Stimulated activated memory B cell treated with anti-CD40 and anti-IgM and Interleukin-4, amounts not matched to agents 10 μg/mL and 1 μg/mL and 100 μg/mL, for 72 hours (primary cell): ENCODE measurements around the gene DEGS1.

Experiments
- ATAC-seq: fragments of 150-1000 bp; cut with Tn5 transposase; 2 replicates; pipeline ENCODE4 v1.10.0; 2021
- H3K27ac Mint-ChIP-seq: one replicate; pipeline ENCODE4 v1.8.0; 2022; ENCODE audit warnings: mild to moderate bottlenecking, mixed read lengths
- H3K27me3 Mint-ChIP-seq: one replicate; pipeline ENCODE4 v1.8.0; 2022; ENCODE audit warnings: mixed read lengths
- H3K36me3 Mint-ChIP-seq: one replicate; pipeline ENCODE4 v1.8.0; 2022; ENCODE audit warnings: mixed read lengths
- H3K4me1 Mint-ChIP-seq: one replicate; pipeline ENCODE4 v1.8.0; 2022; ENCODE audit warnings: mixed read lengths
- H3K4me3 Mint-ChIP-seq: one replicate; pipeline ENCODE4 v1.8.0; 2022; ENCODE audit warnings: mild to moderate bottlenecking, moderate library complexity, mixed read lengths
- H3K9me3 Mint-ChIP-seq: one replicate; pipeline ENCODE4 v1.8.0; 2022; ENCODE audit warnings: mixed read lengths

DEGS1 gene

GRCh38 chr1:224182866-224183590 lies at the start of gene DEGS1:
TSS of gene DEGS1 (plus strand) at chr1:224183240. CDS start at chr1:224183337, 97 bp downstream.
- H3K4me1 Mint-ChIP-seq = peaks cover 53% of the 10 kb centered on the region
- H3K27me3 Mint-ChIP-seq = no peaks in the 10 kb centered on the region
- H3K27ac Mint-ChIP-seq = peak within 1 kb of the TSS; percentile 96
- H3K4me3 Mint-ChIP-seq = peak within 1 kb of the TSS; percentile 94
- ATAC-seq = peak; percentile 91
- no peaks in the 10 kb centered on the region for H3K9me3 Mint-ChIP-seq
- H3K36me3 Mint-ChIP-seq = peaks cover 12% of the 10 kb centered on the region

- Mint-ChIP-seq H3K36me3 (peaks cover 42% of the 10 kb centered on the region), H3K9me3 (no peaks in the 10 kb centered on the region), H3K4me1 (peaks cover 8% of the 10 kb centered on the region), H3K4me3 (no peak overlapping the region), H3K27ac (no peak overlapping the region), H3K27me3 (no peaks in the 10 kb centered on the region)
- no peak for ATAC-seq
Observed at GRCh38 chr1:224133741-224134299, 49.2 kb upstream of the DEGS1 start.

GRCh38 chr1:224137518-224137917 lies 45.5 kb upstream of the DEGS1 start:
- H3K27me3 Mint-ChIP-seq = no peaks in the 10 kb centered on the region
- H3K9me3 Mint-ChIP-seq = no peaks in the 10 kb centered on the region
- H3K4me1 Mint-ChIP-seq = peaks cover 8% of the 10 kb centered on the region
- peak; percentile 47 for ATAC-seq
- H3K27ac Mint-ChIP-seq = peak overlapping the region; percentile 52
- H3K4me3 Mint-ChIP-seq = no peak overlapping the region
- peaks cover 19% of the 10 kb centered on the region for H3K36me3 Mint-ChIP-seq

- Mint-ChIP-seq H3K27ac (no peak overlapping the region), H3K36me3 (peaks cover 20% of the 10 kb centered on the region), H3K4me3 (no peak overlapping the region), H3K4me1 (peaks cover 8% of the 10 kb centered on the region), H3K9me3 (no peaks in the 10 kb centered on the region), H3K27me3 (no peaks in the 10 kb centered on the region)
- no peak for ATAC-seq
Observed at GRCh38 chr1:224138198-224138597, 44.8 kb upstream of the DEGS1 start.

GRCh38 chr1:224141693-224142092 lies 41.3 kb upstream of the DEGS1 start:
- Mint-ChIP-seq H3K9me3 (no peaks in the 10 kb centered on the region), H3K4me3 (no peak overlapping the region), H3K27me3 (no peaks in the 10 kb centered on the region), H3K36me3 (peaks cover 22% of the 10 kb centered on the region), H3K27ac (no peak overlapping the region), H3K4me1 (peaks cover 16% of the 10 kb centered on the region)
- ATAC-seq = no peak

GRCh38 chr1:224149709-224150108 lies 33.3 kb upstream of the DEGS1 start:
- H3K27me3 Mint-ChIP-seq = no peaks in the 10 kb centered on the region
- no peaks in the 10 kb centered on the region for H3K9me3 Mint-ChIP-seq
- peaks cover 32% of the 10 kb centered on the region for H3K36me3 Mint-ChIP-seq
- H3K4me3 Mint-ChIP-seq = no peak overlapping the region
- H3K4me1 Mint-ChIP-seq = peaks cover 1% of the 10 kb centered on the region
- no peak for ATAC-seq
- H3K27ac Mint-ChIP-seq = no peak overlapping the region

- H3K36me3 Mint-ChIP-seq = peaks cover 38% of the 10 kb centered on the region
- H3K27me3 Mint-ChIP-seq = no peaks in the 10 kb centered on the region
- peak overlapping the region; percentile 2 for H3K27ac Mint-ChIP-seq
- no peaks in the 10 kb centered on the region for H3K9me3 Mint-ChIP-seq
- no peaks in the 10 kb centered on the region for H3K4me1 Mint-ChIP-seq
- no peak overlapping the region for H3K4me3 Mint-ChIP-seq
- no peak for ATAC-seq
Observed at GRCh38 chr1:224151117-224151516, 31.9 kb upstream of the DEGS1 start.

GRCh38 chr1:224157316-224157715 lies 25.7 kb upstream of the DEGS1 start:
- Mint-ChIP-seq H3K9me3 (no peaks in the 10 kb centered on the region), H3K4me1 (no peaks in the 10 kb centered on the region), H3K36me3 (peaks cover 23% of the 10 kb centered on the region), H3K27me3 (no peaks in the 10 kb centered on the region), H3K27ac (no peak overlapping the region), H3K4me3 (no peak overlapping the region)
- ATAC-seq = no peak

- Mint-ChIP-seq H3K9me3 (no peaks in the 10 kb centered on the region), H3K4me3 (no peak overlapping the region), H3K4me1 (no peaks in the 10 kb centered on the region), H3K36me3 (peaks cover 17% of the 10 kb centered on the region), H3K27ac (no peak overlapping the region), H3K27me3 (no peaks in the 10 kb centered on the region)
- ATAC-seq = no peak
Observed at GRCh38 chr1:224159541-224159940, 23.5 kb upstream of the DEGS1 start.

GRCh38 chr1:224160171-224160682 lies 22.8 kb upstream of the DEGS1 start:
- H3K36me3 Mint-ChIP-seq = peaks cover 17% of the 10 kb centered on the region
- H3K4me1 Mint-ChIP-seq = no peaks in the 10 kb centered on the region
- H3K27me3 Mint-ChIP-seq = no peaks in the 10 kb centered on the region
- no peak for ATAC-seq
- no peak overlapping the region for H3K4me3 Mint-ChIP-seq
- H3K9me3 Mint-ChIP-seq = no peaks in the 10 kb centered on the region
- H3K27ac Mint-ChIP-seq = no peak overlapping the region

GRCh38 chr1:224162768-224163167 lies 20.3 kb upstream of the DEGS1 start:
- H3K27me3 Mint-ChIP-seq = no peaks in the 10 kb centered on the region
- H3K4me1 Mint-ChIP-seq = no peaks in the 10 kb centered on the region
- H3K36me3 Mint-ChIP-seq = peaks cover 2% of the 10 kb centered on the region
- H3K9me3 Mint-ChIP-seq = no peaks in the 10 kb centered on the region
- H3K4me3 Mint-ChIP-seq = no peak overlapping the region
- no peak overlapping the region for H3K27ac Mint-ChIP-seq
- no peak for ATAC-seq

GRCh38 chr1:224163311-224163710 lies 19.7 kb upstream of the DEGS1 start:
- Mint-ChIP-seq H3K9me3 (no peaks in the 10 kb centered on the region), H3K4me3 (no peak overlapping the region), H3K4me1 (no peaks in the 10 kb centered on the region), H3K27ac (no peak overlapping the region), H3K27me3 (no peaks in the 10 kb centered on the region), H3K36me3 (no peaks in the 10 kb centered on the region)
- no peak for ATAC-seq

- Mint-ChIP-seq H3K27me3 (no peaks in the 10 kb centered on the region), H3K4me3 (peak overlapping the region; percentile 17), H3K36me3 (peaks cover 10% of the 10 kb centered on the region), H3K27ac (peak overlapping the region; percentile 21), H3K4me1 (peaks cover 36% of the 10 kb centered on the region), H3K9me3 (no peaks in the 10 kb centered on the region)
- ATAC-seq = peak; percentile 96
Observed at GRCh38 chr1:224168859-224169380, 14.1 kb upstream of the DEGS1 start.

- no peaks in the 10 kb centered on the region for H3K27me3 Mint-ChIP-seq
- ATAC-seq = no peak
- H3K9me3 Mint-ChIP-seq = no peaks in the 10 kb centered on the region
- H3K4me1 Mint-ChIP-seq = peaks cover 36% of the 10 kb centered on the region
- no peak overlapping the region for H3K4me3 Mint-ChIP-seq
- H3K27ac Mint-ChIP-seq = peak overlapping the region; percentile 21
- peaks cover 10% of the 10 kb centered on the region for H3K36me3 Mint-ChIP-seq
Observed at GRCh38 chr1:224169718-224170270, 13.2 kb upstream of the DEGS1 start.

GRCh38 chr1:224170343-224170742 lies 12.7 kb upstream of the DEGS1 start:
- Mint-ChIP-seq H3K4me3 (no peak overlapping the region), H3K27me3 (no peaks in the 10 kb centered on the region), H3K9me3 (no peaks in the 10 kb centered on the region), H3K27ac (no peak overlapping the region), H3K4me1 (peaks cover 36% of the 10 kb centered on the region), H3K36me3 (peaks cover 10% of the 10 kb centered on the region)
- ATAC-seq = no peak
